ENCODE results near the gene SLC7A6.

SLC7A6 gene

GRCh38 chr16:68309799-68310198 is 45.5 kb downstream of the SLC7A6 start:
- H3K9me3 ChIP-seq (ENCODE audit: low read depth, low read length), result no peaks in the 10 kb centered on the region
- H3K36me3 ChIP-seq (ENCODE audit: insufficient read depth, low read length), result peaks cover 6% of the 10 kb centered on the region; the same call in 1 of the 2 replicates
- no peak for DNase-seq (ENCODE audit: low read depth, low spot score)
- TF ChIP-seq FOXP2 (optimal IDR thresholded peaks at IDR 0.05; ENCODE audit: control extremely low read depth, extremely low read length, insufficient read depth) (no peak), POLR2AphosphoS5 (IDR thresholded peaks at IDR 0.05; ENCODE audit: borderline replicate concordance, low read depth, low read length) (no peak), EZH2 (IDR thresholded peaks at IDR 0.05) (no peak)
- peak overlapping the region; percentile 88 for H3K4me3 ChIP-seq
- H3K27ac ChIP-seq, result no peak overlapping the region
- peak overlapping the region; percentile 86 for H3K9ac ChIP-seq (ENCODE audit: insufficient read length)

GRCh38 chr16:68310437-68310773 is 46.1 kb downstream of the SLC7A6 start:
- TF ChIP-seq EZH2 (IDR thresholded peaks at IDR 0.05) (no peak), FOXP2 (optimal IDR thresholded peaks at IDR 0.05; ENCODE audit: control extremely low read depth, extremely low read length, insufficient read depth) (no peak), POLR2AphosphoS5 (IDR thresholded peaks at IDR 0.05; ENCODE audit: borderline replicate concordance, low read depth, low read length) (no peak)
- peak overlapping the region; percentile 88 for H3K4me3 ChIP-seq
- H3K36me3 ChIP-seq (ENCODE audit: insufficient read depth, low read length), result peaks cover 6% of the 10 kb centered on the region; the same call in 1 of the 2 replicates
- DNase-seq (ENCODE audit: low read depth, low spot score), result no peak
- no peak overlapping the region for H3K27ac ChIP-seq
- peak overlapping the region; percentile 86 for H3K9ac ChIP-seq (ENCODE audit: insufficient read length)
- H3K9me3 ChIP-seq (ENCODE audit: low read depth, low read length), result no peaks in the 10 kb centered on the region

- H3K27ac ChIP-seq, result peak within 1 kb of the TSS; percentile 31; the same call in 1 of the 2 replicates
- H3K4me3 ChIP-seq, result peak within 1 kb of the TSS; percentile 88
- H3K36me3 ChIP-seq (ENCODE audit: insufficient read depth, low read length), result peaks cover 11% of the 10 kb centered on the region; the same call in 1 of the 2 replicates
- H3K9me3 ChIP-seq (ENCODE audit: low read depth, low read length), result no peaks in the 10 kb centered on the region
- H3K9ac ChIP-seq (ENCODE audit: insufficient read length), result peak within 1 kb of the TSS; percentile 86
- DNase-seq (ENCODE audit: low read depth, low spot score), result no peak
- TF ChIP-seq FOXP2 (optimal IDR thresholded peaks at IDR 0.05; ENCODE audit: control extremely low read depth, extremely low read length, insufficient read depth) (no peak), POLR2AphosphoS5 (IDR thresholded peaks at IDR 0.05; ENCODE audit: borderline replicate concordance, low read depth, low read length) (peak; percentile 90)
These were observed 46.6 kb downstream of the SLC7A6 start, which contains the start of the genes PRMT7 and SLC7A6OS for GRCh38 chr16:68310774-68311511. Gene PRMT7 (plus strand): TSS chr16:68311019. CDS start chr16:68315980, 4,961 bp downstream. Gene SLC7A6OS (minus strand): TSS chr16:68310946. CDS start chr16:68310926, 20 bp downstream.

GRCh38 chr16:68313116-68313515 is 48.8 kb downstream of the SLC7A6 start:
- no peak for TF ChIP-seq POLR2AphosphoS5 (IDR thresholded peaks at IDR 0.05; ENCODE audit: borderline replicate concordance, low read depth, low read length)
- TF ChIP-seq FOXP2 (optimal IDR thresholded peaks at IDR 0.05; ENCODE audit: control extremely low read depth, extremely low read length, insufficient read depth), result no peak
- no peak for TF ChIP-seq EZH2 (IDR thresholded peaks at IDR 0.05)
- H3K36me3 ChIP-seq (ENCODE audit: insufficient read depth, low read length), result peaks cover 9% of the 10 kb centered on the region; the same call in 1 of the 2 replicates
- DNase-seq (ENCODE audit: low read depth, low spot score), result no peak
- no peak overlapping the region for H3K27ac ChIP-seq
- no peak overlapping the region for H3K4me3 ChIP-seq
- no peaks in the 10 kb centered on the region for H3K9me3 ChIP-seq (ENCODE audit: low read depth, low read length)
- H3K9ac ChIP-seq (ENCODE audit: insufficient read length), result no peak overlapping the region

- peaks cover 6% of the 10 kb centered on the region; the same call in 1 of the 2 replicates for H3K36me3 ChIP-seq (ENCODE audit: insufficient read depth, low read length)
- no peak for DNase-seq (ENCODE audit: low read depth, low spot score)
- H3K9ac ChIP-seq (ENCODE audit: insufficient read length), result no peak overlapping the region
These were observed 55.0 kb downstream of the SLC7A6 start for GRCh38 chr16:68319185-68319908.

GRCh38 chr16:68324336-68324735 is 60.0 kb downstream of the SLC7A6 start:
- Histone ChIP-seq H3K27ac (no peak overlapping the region), H3K9ac (ENCODE audit: insufficient read length) (no peak overlapping the region), H3K36me3 (ENCODE audit: insufficient read depth, low read length) (no peaks in the 10 kb centered on the region; the same call in 1 of the 2 replicates)

More at GRCh38 chr16:68319185-68319908, 55.0 kb downstream of the SLC7A6 start:
- no peak overlapping the region for H3K4me3 ChIP-seq
- H3K9me3 ChIP-seq (ENCODE audit: low read depth, low read length), result no peaks in the 10 kb centered on the region
- H3K27ac ChIP-seq, result no peak overlapping the region
- no peak for TF ChIP-seq POLR2AphosphoS5 (IDR thresholded peaks at IDR 0.05; ENCODE audit: borderline replicate concordance, low read depth, low read length)
- TF ChIP-seq FOXP2 (optimal IDR thresholded peaks at IDR 0.05; ENCODE audit: control extremely low read depth, extremely low read length, insufficient read depth), result no peak

GRCh38 chr16:68324780-68325357 is 60.5 kb downstream of the SLC7A6 start:
- DNase-seq (ENCODE audit: low read depth, low spot score), result no peak
- H3K9me3 ChIP-seq (ENCODE audit: low read depth, low read length), result no peaks in the 10 kb centered on the region
- H3K4me3 ChIP-seq, result no peak overlapping the region
- TF ChIP-seq POLR2AphosphoS5 (IDR thresholded peaks at IDR 0.05; ENCODE audit: borderline replicate concordance, low read depth, low read length), result no peak
- TF ChIP-seq FOXP2 (optimal IDR thresholded peaks at IDR 0.05; ENCODE audit: control extremely low read depth, extremely low read length, insufficient read depth), result no peak
- no peak for TF ChIP-seq EZH2 (IDR thresholded peaks at IDR 0.05)
- no peak overlapping the region for H3K27ac ChIP-seq
- H3K9ac ChIP-seq (ENCODE audit: insufficient read length), result no peak overlapping the region
- H3K36me3 ChIP-seq (ENCODE audit: insufficient read depth, low read length), result no peaks in the 10 kb centered on the region; the same call in 1 of the 2 replicates

More at GRCh38 chr16:68324336-68324735, 60.0 kb downstream of the SLC7A6 start:
- H3K9me3 ChIP-seq (ENCODE audit: low read depth, low read length), result no peaks in the 10 kb centered on the region
- no peak for DNase-seq (ENCODE audit: low read depth, low spot score)
- no peak overlapping the region for H3K4me3 ChIP-seq
- no peak for TF ChIP-seq FOXP2 (optimal IDR thresholded peaks at IDR 0.05; ENCODE audit: control extremely low read depth, extremely low read length, insufficient read depth)
